Gastrocnemius medialis (tissue), 4 donors: Measurements from ENCODE around the gene MNS1.
"Not testable (repeated sequence)": the region's sequence is repeated elsewhere in the genome, so short reads cannot be mapped to it uniquely, and the experiment has no call there.

ENCODE experiments used
- POLR2A ChIP-seq, 2 donors: fragments of 450-650 bp; IDR thresholded peaks; one replicate each; pipeline ENCODE4 v1.6.1; 2017; ENCODE audit warnings: antibody characterized with exemption in 2 of 2, mild to moderate bottlenecking in 2 of 2, moderate library complexity in 2 of 2
- TF ChIP-seq, protein P1 (sequence below), 5 experiments: fragments of 450-650 bp in 3 of 5; fragments of 200-600 bp in 2 of 5; sonication (generic) in 2 of 5; IDR thresholded peaks in 4 of 5; conservative IDR thresholded peaks in 1 of 5; 1 replicate in 4 of 5; 2 replicates in 1 of 5; pipeline ENCODE4 v1.5.1; 2016 to 2019; ENCODE audit warnings: antibody characterized with exemption in 5 of 5, mild to moderate bottlenecking in 3 of 5, moderate library complexity in 3 of 5

DNA sequence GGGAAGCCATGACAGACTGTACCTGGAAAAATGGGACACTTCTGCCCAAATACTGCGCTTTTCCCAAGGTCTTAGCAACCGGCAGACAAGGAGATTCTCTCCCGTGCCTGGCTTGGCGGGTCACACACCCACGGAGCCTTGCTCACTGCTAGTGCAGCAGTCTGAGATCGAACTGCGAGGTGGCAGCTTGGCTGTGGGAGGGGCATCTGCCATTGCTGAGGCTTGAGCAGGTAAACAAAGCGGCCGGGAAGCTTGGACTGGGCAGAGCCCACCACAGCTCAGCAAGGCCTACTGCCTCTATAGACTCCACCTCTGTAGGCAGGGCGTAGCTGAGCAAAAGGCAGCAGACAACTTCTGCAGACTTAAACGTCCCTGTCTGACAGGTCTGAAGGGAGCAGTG lies 65.7 kb downstream of the MNS1 start:
- TF ChIP-seq, protein P1, sequence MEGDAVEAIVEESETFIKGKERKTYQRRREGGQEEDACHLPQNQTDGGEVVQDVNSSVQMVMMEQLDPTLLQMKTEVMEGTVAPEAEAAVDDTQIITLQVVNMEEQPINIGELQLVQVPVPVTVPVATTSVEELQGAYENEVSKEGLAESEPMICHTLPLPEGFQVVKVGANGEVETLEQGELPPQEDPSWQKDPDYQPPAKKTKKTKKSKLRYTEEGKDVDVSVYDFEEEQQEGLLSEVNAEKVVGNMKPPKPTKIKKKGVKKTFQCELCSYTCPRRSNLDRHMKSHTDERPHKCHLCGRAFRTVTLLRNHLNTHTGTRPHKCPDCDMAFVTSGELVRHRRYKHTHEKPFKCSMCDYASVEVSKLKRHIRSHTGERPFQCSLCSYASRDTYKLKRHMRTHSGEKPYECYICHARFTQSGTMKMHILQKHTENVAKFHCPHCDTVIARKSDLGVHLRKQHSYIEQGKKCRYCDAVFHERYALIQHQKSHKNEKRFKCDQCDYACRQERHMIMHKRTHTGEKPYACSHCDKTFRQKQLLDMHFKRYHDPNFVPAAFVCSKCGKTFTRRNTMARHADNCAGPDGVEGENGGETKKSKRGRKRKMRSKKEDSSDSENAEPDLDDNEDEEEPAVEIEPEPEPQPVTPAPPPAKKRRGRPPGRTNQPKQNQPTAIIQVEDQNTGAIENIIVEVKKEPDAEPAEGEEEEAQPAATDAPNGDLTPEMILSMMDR (IDR thresholded peaks at IDR 0.05 in 4 of 5, conservative IDR thresholded peaks at IDR 0.05 in 1 of 5): not testable (repeated sequence)
- not testable (repeated sequence) for TF ChIP-seq POLR2A (IDR thresholded peaks at IDR 0.05)
